Cardiac muscle cell (in vitro differentiated cells and primary cell): ENCODE results near the gene PLEKHM2. TPM values are rescaled to one million over a fixed set of nuclear protein-coding genes. Genes with fewer than 3 reads are reported as not detected.
A peak's percentile ranks its signal among the peaks of the same experiment; 100 is the strongest.

Experiments
- DNase-seq, 2 donors: peaks; one replicate each; pipeline versions ENCODE4 v3.0.0 to v3.0.0-alpha.2; 2010 to 2017; ENCODE audit warnings: low read depth in 1 of 2, low spot score in 1 of 2
- H3K27ac ChIP-seq: fragments of 200-600 bp; sonication (generic); 2 replicates; pipeline ENCODE4 v1.5.1; 2016
- H3K27me3 ChIP-seq: fragments of 200-600 bp; sonication (generic); 2 replicates; pipeline ENCODE4 v1.6.0; 2016; ENCODE audit warnings: control low read depth
- H3K36me3 ChIP-seq: fragments of 200-600 bp; sonication (generic); 2 replicates; pipeline ENCODE4 v1.5.1; 2016; ENCODE audit warnings: control low read depth
- H3K4me1 ChIP-seq: fragments of 200-600 bp; sonication (generic); 2 replicates; pipeline ENCODE4 v1.8.1; 2017; ENCODE audit warnings: low read depth, mild to moderate bottlenecking, mixed run types
- H3K4me3 ChIP-seq: fragments of 200-600 bp; sonication (generic); 2 replicates; pipeline ENCODE4 v1.5.1; 2016; ENCODE audit warnings: mild to moderate bottlenecking
- H3K9me3 ChIP-seq: fragments of 200-600 bp; sonication (generic); 2 replicates; pipeline ENCODE4 v1.5.1; 2017; ENCODE audit warnings: low read depth, mild to moderate bottlenecking, control low read depth
- CTCF ChIP-seq: IDR thresholded peaks from 2 replicates; pipeline ENCODE4 v1.5.1; 2012; ENCODE audit warnings: low read depth, mild to moderate bottlenecking, low read length
- polyA plus RNA-seq: library from polyadenylated mRNA; unstranded; fragments of >200 nt; fragmentation: Nextera tagmentation; extraction: Ambion mirVana; gene quantifications from 2 replicates; pipeline ENCODE4 v1.2.1, GENCODE V29; 2016
- total RNA-seq: library from RNA; depleted of rRNA; stranded (reverse); fragments of >200 nt; gene quantifications from 2 replicates; pipeline ENCODE4 v1.2.3, GENCODE V29; 2016

Gene PLEKHM2
- total and polyA plus RNA-seq, 2 experiments from 2014 or later, result 56.8 to 99.8 TPM

GRCh38 chr1:15732686-15733081 lies 48.6 kb downstream of the PLEKHM2 start:
- Histone ChIP-seq H3K9me3 (no peaks in the 10 kb centered on the region), H3K4me3 (no peak overlapping the region)
- no peak for TF ChIP-seq CTCF

DNA sequence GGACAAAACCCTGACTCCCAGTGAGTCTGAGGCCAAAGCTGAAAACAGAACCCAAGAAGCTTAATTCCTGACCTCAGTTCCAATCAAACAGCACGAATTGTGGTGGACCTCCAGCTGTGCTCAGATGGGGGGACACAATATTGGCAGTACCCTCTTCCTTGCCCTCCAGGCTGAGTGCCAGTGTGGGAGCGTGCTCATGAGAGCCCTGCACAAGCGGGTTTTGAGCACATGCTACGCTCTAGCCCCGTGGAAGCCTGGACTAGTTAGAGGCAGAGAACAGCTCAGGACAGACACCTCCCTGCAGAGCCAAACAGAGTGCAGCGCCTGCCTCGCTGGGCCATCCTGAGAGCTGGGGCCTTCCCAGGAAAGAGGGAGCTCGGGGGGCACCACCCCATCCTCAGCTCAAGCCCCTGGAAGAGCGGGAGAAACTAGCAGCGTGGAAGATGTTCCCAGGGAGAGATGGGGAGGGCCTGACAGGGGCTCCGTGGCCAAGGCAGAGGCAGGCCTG lies 49.2 kb downstream of the PLEKHM2 start:
- DNase-seq, result no peak
- H3K27me3 ChIP-seq, result no peaks in the 10 kb centered on the region
- no peak overlapping the region for H3K27ac ChIP-seq
- peaks cover 41% of the 10 kb centered on the region for H3K36me3 ChIP-seq
- no peak for TF ChIP-seq CTCF
- no peaks in the 10 kb centered on the region for H3K4me1 ChIP-seq
- H3K4me3 ChIP-seq, result no peak overlapping the region
- H3K9me3 ChIP-seq, result no peaks in the 10 kb centered on the region

More at GRCh38 chr1:15732686-15733081, 48.6 kb downstream of the PLEKHM2 start:
- Histone ChIP-seq H3K4me1 (no peaks in the 10 kb centered on the region), H3K27me3 (no peaks in the 10 kb centered on the region), H3K36me3 (peaks cover 47% of the 10 kb centered on the region), H3K27ac (no peak overlapping the region)
- DNase-seq, result no peak

GRCh38 chr1:15733726-15734226 lies 49.7 kb downstream of the PLEKHM2 start:
- Histone ChIP-seq H3K4me1 (no peaks in the 10 kb centered on the region), H3K27me3 (no peaks in the 10 kb centered on the region), H3K4me3 (no peak overlapping the region), H3K27ac (no peak overlapping the region), H3K36me3 (peaks cover 38% of the 10 kb centered on the region), H3K9me3 (no peaks in the 10 kb centered on the region)
- no peak for TF ChIP-seq CTCF
- no peak for DNase-seq

DNA sequence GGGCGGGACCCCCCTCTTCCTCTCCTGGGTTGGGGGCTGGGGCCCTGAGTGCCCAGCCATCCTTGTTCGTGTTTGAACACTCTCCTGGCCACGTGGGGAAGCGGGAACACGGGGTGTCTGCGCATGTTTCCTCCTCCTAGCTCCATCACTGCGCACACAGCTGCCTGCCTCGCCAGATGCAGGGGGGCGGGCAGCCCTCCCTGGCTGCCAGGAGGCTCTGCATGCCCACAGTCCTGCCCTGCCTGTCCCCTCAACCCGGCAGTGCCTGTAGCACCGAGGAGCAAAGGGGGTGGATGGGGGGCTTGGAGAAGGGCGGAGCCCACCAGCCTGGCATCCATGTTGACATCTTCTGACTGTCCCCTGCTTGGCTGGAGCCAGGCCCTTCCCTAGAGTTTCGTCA lies 50.2 kb downstream of the PLEKHM2 start:
- DNase-seq, result no peak
- Histone ChIP-seq H3K36me3 (peaks cover 34% of the 10 kb centered on the region), H3K27me3 (no peaks in the 10 kb centered on the region), H3K27ac (no peak overlapping the region), H3K9me3 (no peaks in the 10 kb centered on the region), H3K4me3 (no peak overlapping the region), H3K4me1 (no peaks in the 10 kb centered on the region)
- no peak for TF ChIP-seq CTCF

- Histone ChIP-seq H3K27ac (peak overlapping the region; percentile 54), H3K9me3 (no peaks in the 10 kb centered on the region), H3K4me3 (no peak overlapping the region), H3K27me3 (no peaks in the 10 kb centered on the region), H3K36me3 (peaks cover 31% of the 10 kb centered on the region), H3K4me1 (no peaks in the 10 kb centered on the region)
- TF ChIP-seq CTCF, result no peak
- no peak for DNase-seq
Measured at GRCh38 chr1:15734901-15735300, 50.8 kb downstream of the PLEKHM2 start.
